SK-N-SH (cell line): ENCODE results near the gene YIF1B. TPM values are rescaled to one million over a fixed set of nuclear protein-coding genes. Genes with fewer than 3 reads are reported as not detected.

Experiments
- CTCF ChIA-PET: fragments of 300-600, 350-600 bp; formaldehyde crosslinking; extraction: SDS; loops from one replicate; lab custom pipeline; 2021; lab: Yijun Ruan, JAX
- POLR2A ChIA-PET: fragments of 350-600 bp; sonication (Branson Sonifier 250); formaldehyde crosslinking; extraction: SDS; loops from one replicate; lab custom pipeline; 2020; ENCODE audit warnings: antibody characterized with exemption, inconsistent platforms; lab: Yijun Ruan, JAX
- DNase-seq: peaks from one replicate; pipeline ENCODE4 v3.0.0; 2012
- H2AFZ ChIP-seq: fragments of 200-600 bp; sonication (generic); 2 replicates; pipeline ENCODE4 v1.8.1; 2016; ENCODE audit warnings: antibody characterized with exemption, mild to moderate bottlenecking, low read depth
- H3F3A ChIP-seq: fragments of 200-600 bp; sonication (generic); replicated peaks from 2 replicates; pipeline ENCODE3; 2016; ENCODE audit warnings: antibody characterized with exemption, mild to moderate bottlenecking; ENCODE audit not compliant: insufficient read depth
- H3K27ac ChIP-seq, 2 experiments: fragments of 200-500 bp in 1 of 2; fragments of 200-600 bp in 1 of 2; sonication (Bioruptor generic) in 1 of 2; sonication (generic), shearing (Covaris generic) in 1 of 2; 2 replicates each; pipeline versions ENCODE4 v1.5.1 to v1.6.1; 2014 to 2016; ENCODE audit warnings: low read depth in 2 of 2, inconsistent platforms in 1 of 2, low read length in 1 of 2, mild to moderate bottlenecking in 1 of 2, mixed read lengths in 1 of 2
- H3K27me3 ChIP-seq: fragments of 200-600 bp; sonication (generic), shearing (Covaris generic); 2 replicates; pipeline ENCODE4 v1.6.1; 2016; ENCODE audit warnings: mixed run types; ENCODE audit not compliant: insufficient read depth
- H3K36me3 ChIP-seq, 2 experiments: fragments of 200-500 bp in 1 of 2; fragments of 200-600 bp in 1 of 2; sonication (Bioruptor generic) in 1 of 2; sonication (generic) in 1 of 2; replicated peaks in 1 of 2; 2 replicates each; pipeline versions ENCODE3 to v1.5.1; 2014 to 2016; ENCODE audit warnings: low read length in 1 of 2, mild to moderate bottlenecking in 1 of 2; ENCODE audit not compliant: insufficient read depth in 2 of 2, control insufficient read depth in 1 of 2
- H3K4me1 ChIP-seq, 2 experiments: fragments of 200-500 bp in 1 of 2; fragments of 200-600 bp in 1 of 2; sonication (Bioruptor generic) in 1 of 2; sonication (generic), shearing (Covaris generic) in 1 of 2; 2 replicates each; pipeline versions ENCODE4 v1.5.1 to v1.6.1; 2014 to 2016; ENCODE audit warnings: low read depth in 1 of 2, low read length in 1 of 2, mixed run types in 1 of 2; ENCODE audit not compliant: insufficient read depth in 2 of 2, control insufficient read depth in 1 of 2
- H3K4me2 ChIP-seq: fragments of 200-600 bp; sonication (generic), shearing (Covaris generic); 2 replicates; pipeline ENCODE4 v1.6.1; 2017; ENCODE audit warnings: mixed run types
- H3K4me3 ChIP-seq, 2 experiments: fragments of 200-500 bp in 1 of 2; fragments of 200-600 bp in 1 of 2; sonication (Bioruptor generic) in 1 of 2; sonication (generic), shearing (Covaris generic) in 1 of 2; 2 replicates each; pipeline versions ENCODE4 v1.5.1 to v1.8.1; 2014 to 2016; ENCODE audit warnings: low read depth in 2 of 2, inconsistent platforms in 1 of 2, low read length in 1 of 2, mild to moderate bottlenecking in 1 of 2, mixed read lengths in 1 of 2, moderate library complexity in 1 of 2
- H3K79me2 ChIP-seq: fragments of 200-600 bp; sonication (generic); 2 replicates; pipeline ENCODE4 v1.8.1; 2017; ENCODE audit warnings: mild to moderate bottlenecking; ENCODE audit not compliant: insufficient read depth
- H3K9ac ChIP-seq: fragments of 200-600 bp; sonication (generic); 2 replicates; pipeline ENCODE4 v1.6.1; 2017; ENCODE audit warnings: mixed run types
- H3K9me2 ChIP-seq: fragments of 200-600 bp; sonication (generic); 2 replicates; pipeline ENCODE4 v1.6.1; 2017; ENCODE audit warnings: mixed run types
- H3K9me3 ChIP-seq: fragments of 200-600 bp; sonication (generic); 2 replicates; pipeline ENCODE4 v1.6.1; 2017; ENCODE audit warnings: mixed run types, mild to moderate bottlenecking, moderate library complexity
- H4K20me1 ChIP-seq: fragments of 200-600 bp; sonication (generic); 2 replicates; pipeline ENCODE4 v1.6.1; 2017; ENCODE audit warnings: mild to moderate bottlenecking, mixed run types; ENCODE audit not compliant: insufficient read depth
- CHD2 ChIP-seq: fragments of 150-350 bp; IDR thresholded peaks from 2 replicates; pipeline ENCODE4 v1.6.1; 2018; ENCODE audit warnings: low read length; ENCODE audit not compliant: partially characterized antibody
- FOXM1 ChIP-seq: IDR thresholded peaks from 2 replicates; pipeline ENCODE4 v1.4.0; 2012; ENCODE audit warnings: low read depth, mild to moderate bottlenecking
- GABPA ChIP-seq: IDR thresholded peaks from 2 replicates; pipeline ENCODE4 v1.4.0; 2012; ENCODE audit warnings: low read depth, mild to moderate bottlenecking
- GATA2 ChIP-seq: sonication (generic); formaldehyde crosslinking; IDR thresholded peaks from 2 replicates; pipeline ENCODE4 v1.5.0; 2020; ENCODE audit warnings: mild to moderate bottlenecking, missing genetic modification reagents
- MXI1 ChIP-seq: IDR thresholded peaks from 2 replicates; pipeline ENCODE4 v1.6.1; 2012; ENCODE audit warnings: mild to moderate bottlenecking, low read depth, low read length, improper control_type of control experiment
- NRF1 ChIP-seq: IDR thresholded peaks from 2 replicates; pipeline ENCODE4 v1.6.1; 2012; ENCODE audit warnings: low read depth, mild to moderate bottlenecking, low read length
- POLR2AphosphoS5 ChIP-seq: IDR thresholded peaks from 2 replicates; pipeline ENCODE4 v1.6.1; 2012; ENCODE audit warnings: low read depth, low read length
- RAD21 ChIP-seq: IDR thresholded peaks from 2 replicates; pipeline ENCODE4 v1.6.1; 2012; ENCODE audit warnings: mild to moderate bottlenecking, low read length
- YY1 ChIP-seq: IDR thresholded peaks from 2 replicates; pipeline ENCODE4 v1.4.0; 2012; ENCODE audit warnings: low read depth, mild to moderate bottlenecking
- WGBS: methylation state at CpG from one replicate; pipeline ENCODE4 v1.1.6; 2017; ENCODE audit warnings: low lambda C conversion rate; 5-methylcytosine and 5-hydroxymethylcytosine counted together
- polyA plus RNA-seq, 3 experiments: library from polyadenylated mRNA; depleted of rRNA; stranded (reverse); fragments of >200 nt; gene quantifications; 2 replicates each; pipeline ENCODE4 v1.2.3, GENCODE V29; 2012
- TF ChIP-seq, protein P1 (sequence below): fragments of 200-600 bp; sonication (generic); IDR thresholded peaks from 2 replicates; pipeline ENCODE4 v1.6.1; 2017; ENCODE audit warnings: antibody characterized with exemption, mild to moderate bottlenecking, moderate library complexity
- TF ChIP-seq, protein P2 (sequence below): fragments of 150-350 bp; IDR thresholded peaks from 2 replicates; pipeline ENCODE4 v1.6.1; 2016; ENCODE audit warnings: mild to moderate bottlenecking, low read depth, low read length
- TF ChIP-seq, protein P3 (sequence below): IDR thresholded peaks from 2 replicates; pipeline ENCODE4 v1.4.0; 2012; ENCODE audit warnings: low read depth

Gene YIF1B
- polyA plus RNA-seq, 1 of the 3 experiments (the other 2 are of a cell fraction) = 121 TPM

DNA sequence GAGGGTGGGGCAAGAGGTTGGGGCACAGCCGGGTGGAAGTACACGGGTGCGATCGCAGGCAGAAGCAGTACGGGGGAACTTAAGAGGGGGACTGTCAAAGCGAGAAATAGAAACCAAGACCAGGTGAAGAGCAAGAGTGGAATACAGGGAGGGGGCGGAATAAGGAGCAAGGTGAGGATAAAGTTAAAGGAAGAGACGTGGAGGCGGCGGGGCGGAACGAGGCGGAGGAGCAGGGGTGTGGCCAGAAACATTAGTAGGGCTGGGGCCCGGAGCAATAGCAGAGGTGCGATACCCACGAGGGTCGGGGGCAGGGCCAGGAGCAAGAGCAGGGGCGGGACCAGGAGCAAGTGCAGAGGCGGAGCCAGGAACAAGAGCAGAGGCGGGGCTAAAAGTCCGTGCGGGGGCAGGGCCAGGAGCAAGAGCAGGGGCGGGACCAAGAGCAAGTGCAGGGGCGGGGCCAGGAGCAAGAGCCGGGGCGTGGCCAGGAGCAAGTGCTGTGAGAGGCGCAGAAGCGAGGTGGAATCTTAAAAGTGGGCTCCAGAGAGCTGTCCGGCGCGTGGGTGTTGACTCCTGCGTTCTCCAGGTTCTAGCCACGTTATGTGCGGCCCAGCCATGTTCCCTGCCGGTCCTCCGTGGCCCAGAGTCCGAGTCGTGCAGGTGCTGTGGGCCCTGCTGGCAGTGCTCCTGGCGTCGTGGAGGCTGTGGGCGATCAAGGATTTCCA is 21.1 kb upstream of the YIF1B start:
- CTCF ChIA-PET = interaction anchor here (0.9 to 4.9 kb wide), 10 partner anchors 37 to 225 kb away, joined by 3 to 76 read pairs (median 6); partner anchors contain the start of genes FAM98C, GGN, PSMD8 and SPRED3
- H3K27ac ChIP-seq = peak overlapping the region; percentile 82 to 86

DNA sequence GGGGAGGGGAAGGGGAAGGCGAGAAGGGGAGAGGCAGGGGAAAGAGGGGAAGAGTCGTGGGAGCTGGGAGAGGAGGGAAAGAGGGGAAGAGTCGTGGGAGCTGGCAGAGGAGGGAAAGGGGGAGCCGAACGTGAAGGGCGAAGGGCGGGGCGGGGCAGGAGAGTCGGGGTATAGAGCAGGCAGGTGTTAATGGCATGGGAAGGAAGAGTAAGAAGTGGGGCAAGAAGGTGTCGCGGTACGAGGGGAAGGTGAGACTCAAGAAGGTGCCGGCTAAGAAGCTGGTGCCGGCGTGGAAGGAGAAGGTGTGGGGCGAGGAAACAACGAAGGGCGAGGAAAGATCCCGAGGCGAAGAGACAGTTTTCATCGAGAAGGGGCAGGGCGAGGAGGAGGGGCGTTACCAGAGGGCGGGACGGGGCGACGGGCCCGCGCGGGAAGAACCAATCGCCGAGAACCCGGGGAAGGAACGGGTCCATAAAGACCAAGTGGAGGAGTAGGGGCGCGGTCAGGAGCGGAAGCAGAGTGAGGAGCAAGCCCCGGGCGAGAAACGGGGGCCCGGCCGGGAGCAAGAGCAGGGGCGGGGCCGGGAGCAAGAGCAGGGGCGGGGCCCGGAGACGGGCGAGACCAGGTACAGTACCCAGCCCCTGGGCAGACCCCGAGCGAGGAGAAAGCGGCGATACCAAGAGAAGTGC is 20.3 kb upstream of the YIF1B start:
- peaks cover 2% of the 10 kb centered on the region for H3F3A ChIP-seq
- peak; percentile 92 for DNase-seq
- no peaks in the 10 kb centered on the region for H3K27me3 ChIP-seq
- H3K36me3 ChIP-seq = no peaks in the 10 kb centered on the region
- no peaks in the 10 kb centered on the region for H4K20me1 ChIP-seq
- peak overlapping the region; percentile 98 for H2AFZ ChIP-seq
- TF ChIP-seq YY1 = peak; percentile 38; the same call in 1 of the 2 replicates
- no peak for TF ChIP-seq GATA2 (CRISPR knock-in tag)
- no peak for TF ChIP-seq RAD21
- peak; percentile 9; the same call in 1 of the 2 replicates for TF ChIP-seq POLR2AphosphoS5
- TF ChIP-seq, protein P1, sequence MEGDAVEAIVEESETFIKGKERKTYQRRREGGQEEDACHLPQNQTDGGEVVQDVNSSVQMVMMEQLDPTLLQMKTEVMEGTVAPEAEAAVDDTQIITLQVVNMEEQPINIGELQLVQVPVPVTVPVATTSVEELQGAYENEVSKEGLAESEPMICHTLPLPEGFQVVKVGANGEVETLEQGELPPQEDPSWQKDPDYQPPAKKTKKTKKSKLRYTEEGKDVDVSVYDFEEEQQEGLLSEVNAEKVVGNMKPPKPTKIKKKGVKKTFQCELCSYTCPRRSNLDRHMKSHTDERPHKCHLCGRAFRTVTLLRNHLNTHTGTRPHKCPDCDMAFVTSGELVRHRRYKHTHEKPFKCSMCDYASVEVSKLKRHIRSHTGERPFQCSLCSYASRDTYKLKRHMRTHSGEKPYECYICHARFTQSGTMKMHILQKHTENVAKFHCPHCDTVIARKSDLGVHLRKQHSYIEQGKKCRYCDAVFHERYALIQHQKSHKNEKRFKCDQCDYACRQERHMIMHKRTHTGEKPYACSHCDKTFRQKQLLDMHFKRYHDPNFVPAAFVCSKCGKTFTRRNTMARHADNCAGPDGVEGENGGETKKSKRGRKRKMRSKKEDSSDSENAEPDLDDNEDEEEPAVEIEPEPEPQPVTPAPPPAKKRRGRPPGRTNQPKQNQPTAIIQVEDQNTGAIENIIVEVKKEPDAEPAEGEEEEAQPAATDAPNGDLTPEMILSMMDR = no peak
- peak; percentile 47 for TF ChIP-seq CHD2
- TF ChIP-seq GABPA = peak; percentile 56; the same call in 1 of the 2 replicates
- H3K4me2 ChIP-seq = peak overlapping the region; percentile 88
- no peaks in the 10 kb centered on the region for H3K9me3 ChIP-seq
- H3K9ac ChIP-seq = peak overlapping the region; percentile 57; the same call in 1 of the 2 replicates
- WGBS = under 1% methylated on average over 52 of the region's 52 CpGs
- ChIA-PET POLR2A (interaction anchor here (2.1 kb wide), 1 partner anchor 38 kb away, joined by 10 read pairs; the partner anchor contains the start of gene PSMD8), CTCF (interaction anchor here (0.7 to 7.1 kb wide), 33 partner anchors 9 to 447 kb away, joined by 3 to 76 read pairs (median 5); partner anchors contain the start of genes GGN, KCNK6, PPP1R14A and PSMD8)
- peak overlapping the region; percentile 68 to 96 for H3K4me3 ChIP-seq
- H3K79me2 ChIP-seq = no peaks in the 10 kb centered on the region
- peaks cover 0 to 8% of the 10 kb centered on the region in 2 experiments; a peak in 1 of 4 replicates for H3K4me1 ChIP-seq
- H3K27ac ChIP-seq = peak overlapping the region; percentile 82 to 86
- no peaks in the 10 kb centered on the region for H3K9me2 ChIP-seq

More for the DNA sequence above, 21.1 kb upstream of the YIF1B start:
- peaks cover 2% of the 10 kb centered on the region for H3F3A ChIP-seq
- H3K9ac ChIP-seq = peak overlapping the region; percentile 57; the same call in 1 of the 2 replicates
- no peaks in the 10 kb centered on the region for H3K9me3 ChIP-seq
- 1% methylated on average over 29 of the region's 41 CpGs for WGBS
- POLR2A ChIA-PET = interaction anchor here (0.8 to 2.1 kb wide), 2 partner anchors 10 to 37 kb away, joined by 3 to 10 read pairs; partner anchors contain the start of gene PSMD8
- H3K4me1 ChIP-seq = peaks cover 0 to 8% of the 10 kb centered on the region in 2 experiments; a peak in 1 of 4 replicates
- H3K36me3 ChIP-seq = no peaks in the 10 kb centered on the region
- no peaks in the 10 kb centered on the region for H3K79me2 ChIP-seq
- H3K4me3 ChIP-seq = peak overlapping the region; percentile 68 to 96
- H2AFZ ChIP-seq = peak overlapping the region; percentile 98
- H4K20me1 ChIP-seq = no peaks in the 10 kb centered on the region
- H3K9me2 ChIP-seq = no peaks in the 10 kb centered on the region
- TF ChIP-seq NRF1 = peak; percentile 47
- no peak for TF ChIP-seq FOXM1
- TF ChIP-seq, protein P2, sequence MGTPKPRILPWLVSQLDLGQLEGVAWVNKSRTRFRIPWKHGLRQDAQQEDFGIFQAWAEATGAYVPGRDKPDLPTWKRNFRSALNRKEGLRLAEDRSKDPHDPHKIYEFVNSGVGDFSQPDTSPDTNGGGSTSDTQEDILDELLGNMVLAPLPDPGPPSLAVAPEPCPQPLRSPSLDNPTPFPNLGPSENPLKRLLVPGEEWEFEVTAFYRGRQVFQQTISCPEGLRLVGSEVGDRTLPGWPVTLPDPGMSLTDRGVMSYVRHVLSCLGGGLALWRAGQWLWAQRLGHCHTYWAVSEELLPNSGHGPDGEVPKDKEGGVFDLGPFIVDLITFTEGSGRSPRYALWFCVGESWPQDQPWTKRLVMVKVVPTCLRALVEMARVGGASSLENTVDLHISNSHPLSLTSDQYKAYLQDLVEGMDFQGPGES = no peak
- TF ChIP-seq, protein P3, sequence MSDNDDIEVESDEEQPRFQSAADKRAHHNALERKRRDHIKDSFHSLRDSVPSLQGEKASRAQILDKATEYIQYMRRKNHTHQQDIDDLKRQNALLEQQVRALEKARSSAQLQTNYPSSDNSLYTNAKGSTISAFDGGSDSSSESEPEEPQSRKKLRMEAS = peak; percentile 84
- TF ChIP-seq MXI1 = peak; percentile 67
- H3K4me2 ChIP-seq = peak overlapping the region; percentile 88
- peak; percentile 90 for DNase-seq
- no peaks in the 10 kb centered on the region for H3K27me3 ChIP-seq
